DOHH2 (cell line): ENCODE data around the gene GPHN.
A peak's percentile ranks its signal among the peaks of the same experiment; 100 is the strongest.

ENCODE experiments used
- H3F3A ChIP-seq: fragments of 200-600 bp; sonication (generic), shearing (Covaris generic); 2 replicates; pipeline ENCODE4 v1.6.0; 2016; ENCODE audit warnings: antibody characterized with exemption, mild to moderate bottlenecking; ENCODE audit not compliant: control insufficient read depth, insufficient read depth
- H3K27ac ChIP-seq: fragments of 200-600 bp; sonication (generic); 2 replicates; pipeline ENCODE4 v1.5.1; 2014; ENCODE audit warnings: low read depth, mild to moderate bottlenecking, low read length, moderate library complexity
- H3K27me3 ChIP-seq: fragments of 200-600 bp; sonication (generic); 2 replicates; pipeline ENCODE4 v1.6.1; 2014; ENCODE audit warnings: mild to moderate bottlenecking, low read length, mixed read lengths; ENCODE audit not compliant: control insufficient read depth
- H3K36me3 ChIP-seq: fragments of 200-600 bp; sonication (generic); 2 replicates; pipeline ENCODE4 v1.6.1; 2014; ENCODE audit warnings: mild to moderate bottlenecking, low read length, moderate library complexity, mixed read lengths; ENCODE audit not compliant: control insufficient read depth
- H3K4me1 ChIP-seq: fragments of 200-600 bp; sonication (generic); 2 replicates; pipeline ENCODE4 v1.6.1; 2014; ENCODE audit warnings: mild to moderate bottlenecking, low read length, mixed read lengths; ENCODE audit not compliant: control insufficient read depth
- H3K4me2 ChIP-seq: fragments of 200-600 bp; sonication (generic); 2 replicates; pipeline ENCODE4 v1.6.0; 2014; ENCODE audit warnings: mild to moderate bottlenecking, low read length, moderate library complexity
- H3K4me3 ChIP-seq: fragments of 200-600 bp; sonication (generic); 2 replicates; pipeline ENCODE4 v1.5.1; 2014; ENCODE audit warnings: mild to moderate bottlenecking, low read length, mixed read lengths
- H3K79me2 ChIP-seq: fragments of 200-600 bp; sonication (generic); 2 replicates; pipeline ENCODE4 v1.6.1; 2014; ENCODE audit warnings: mild to moderate bottlenecking, low read length, mixed read lengths; ENCODE audit not compliant: control insufficient read depth
- H3K9me2 ChIP-seq: fragments of 200-600 bp; sonication (generic); replicated peaks from 2 replicates; pipeline ENCODE4 v1.6.1; 2014; ENCODE audit warnings: mild to moderate bottlenecking, low read length, mixed read lengths; ENCODE audit not compliant: control insufficient read depth
- H3K9me3 ChIP-seq: fragments of 200-600 bp; sonication (generic); 2 replicates; pipeline ENCODE4 v1.6.1; 2014; ENCODE audit warnings: antibody characterized with exemption, low read length, mixed read lengths; ENCODE audit not compliant: control insufficient read depth, insufficient read depth
- H4K20me1 ChIP-seq: fragments of 200-600 bp; sonication (generic); 2 replicates; pipeline ENCODE4 v1.6.0; 2014; ENCODE audit warnings: low read depth, mild to moderate bottlenecking, antibody characterized with exemption, low read length, moderate library complexity; ENCODE audit not compliant: control insufficient read depth, insufficient read depth
- EZH2phosphoT487 ChIP-seq: fragments of 200-600 bp; sonication (generic); IDR thresholded peaks from 2 replicates; pipeline ENCODE4 v1.6.1; 2017; ENCODE audit warnings: borderline replicate concordance, mild to moderate bottlenecking, antibody characterized with exemption, low read length, moderate library complexity, mixed read lengths
- TF ChIP-seq, protein P1 (sequence below): fragments of 200-600 bp; sonication (generic); IDR thresholded peaks from one replicate; pipeline ENCODE4 v1.5.1; 2014; ENCODE audit warnings: antibody characterized with exemption, mild to moderate bottlenecking, low read depth, low read length; ENCODE audit not compliant: poor library complexity, severe bottlenecking

The GPHN gene

GRCh38 chr14:67133595-67134441 lies 625.9 kb downstream of the GPHN start:
- no peaks in the 10 kb centered on the region for H3K9me3 ChIP-seq
- peaks cover 16% of the 10 kb centered on the region for H3K4me1 ChIP-seq
- no peak overlapping the region for H3K4me2 ChIP-seq

DNA sequence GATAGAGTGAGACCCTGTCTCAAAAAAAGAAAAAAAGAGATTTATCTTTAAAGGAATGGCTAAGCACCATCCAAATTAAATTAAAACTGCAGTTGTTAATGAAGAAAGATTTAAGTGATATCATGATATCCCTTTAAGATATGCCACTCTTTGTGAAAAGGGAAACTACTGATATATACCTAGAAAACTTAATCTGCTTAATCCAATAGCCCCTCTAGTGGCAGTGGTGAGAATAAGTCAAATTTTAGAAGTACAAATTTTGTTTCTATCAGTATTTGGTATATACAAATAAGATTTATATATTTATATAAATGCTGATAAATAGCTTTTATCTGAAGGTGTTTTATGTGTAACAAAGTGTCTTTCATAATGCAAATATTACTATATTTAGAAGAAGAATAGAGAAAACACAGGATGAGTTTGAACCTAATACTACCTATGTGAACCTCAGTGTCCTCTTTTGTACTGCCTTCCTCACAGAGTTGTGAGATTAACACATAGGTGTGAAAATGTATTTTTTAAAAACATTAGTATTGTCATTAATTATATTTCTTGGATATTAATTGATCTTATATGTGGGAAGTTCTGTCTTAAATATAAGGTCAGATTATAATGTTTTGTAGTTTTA lies 629.9 kb downstream of the GPHN start:
- Histone ChIP-seq H3K4me3 (no peak overlapping the region), H3K36me3 (no peaks in the 10 kb centered on the region; the same call in 1 of the 2 replicates), H4K20me1 (no peaks in the 10 kb centered on the region), H3K9me2 (no peaks in the 10 kb centered on the region), H3K4me1 (peaks cover 15% of the 10 kb centered on the region), H3K27me3 (no peaks in the 10 kb centered on the region), H3K79me2 (no peaks in the 10 kb centered on the region), H3K9me3 (no peaks in the 10 kb centered on the region), H3K4me2 (no peak overlapping the region), H3F3A (peaks cover 2% of the 10 kb centered on the region; the same call in 1 of the 2 replicates), H3K27ac (no peak overlapping the region)
- TF ChIP-seq, protein P1, sequence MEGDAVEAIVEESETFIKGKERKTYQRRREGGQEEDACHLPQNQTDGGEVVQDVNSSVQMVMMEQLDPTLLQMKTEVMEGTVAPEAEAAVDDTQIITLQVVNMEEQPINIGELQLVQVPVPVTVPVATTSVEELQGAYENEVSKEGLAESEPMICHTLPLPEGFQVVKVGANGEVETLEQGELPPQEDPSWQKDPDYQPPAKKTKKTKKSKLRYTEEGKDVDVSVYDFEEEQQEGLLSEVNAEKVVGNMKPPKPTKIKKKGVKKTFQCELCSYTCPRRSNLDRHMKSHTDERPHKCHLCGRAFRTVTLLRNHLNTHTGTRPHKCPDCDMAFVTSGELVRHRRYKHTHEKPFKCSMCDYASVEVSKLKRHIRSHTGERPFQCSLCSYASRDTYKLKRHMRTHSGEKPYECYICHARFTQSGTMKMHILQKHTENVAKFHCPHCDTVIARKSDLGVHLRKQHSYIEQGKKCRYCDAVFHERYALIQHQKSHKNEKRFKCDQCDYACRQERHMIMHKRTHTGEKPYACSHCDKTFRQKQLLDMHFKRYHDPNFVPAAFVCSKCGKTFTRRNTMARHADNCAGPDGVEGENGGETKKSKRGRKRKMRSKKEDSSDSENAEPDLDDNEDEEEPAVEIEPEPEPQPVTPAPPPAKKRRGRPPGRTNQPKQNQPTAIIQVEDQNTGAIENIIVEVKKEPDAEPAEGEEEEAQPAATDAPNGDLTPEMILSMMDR = peak; percentile 41
- no peak for TF ChIP-seq EZH2phosphoT487

More at GRCh38 chr14:67133595-67134441, 625.9 kb downstream of the GPHN start:
- Histone ChIP-seq H3K36me3 (no peaks in the 10 kb centered on the region), H3F3A (peaks cover 2% of the 10 kb centered on the region; the same call in 1 of the 2 replicates), H3K79me2 (no peaks in the 10 kb centered on the region), H3K27ac (no peak overlapping the region), H3K27me3 (no peaks in the 10 kb centered on the region), H4K20me1 (no peaks in the 10 kb centered on the region), H3K4me3 (no peak overlapping the region), H3K9me2 (no peaks in the 10 kb centered on the region)
- TF ChIP-seq, protein P1 = no peak
- no peak for TF ChIP-seq EZH2phosphoT487

- Histone ChIP-seq H3K27me3 (no peaks in the 10 kb centered on the region), H3K4me2 (no peak overlapping the region), H3K79me2 (no peaks in the 10 kb centered on the region), H3K9me3 (no peaks in the 10 kb centered on the region), H3F3A (peaks cover 2% of the 10 kb centered on the region; the same call in 1 of the 2 replicates), H3K4me3 (no peak overlapping the region), H3K4me1 (no peaks in the 10 kb centered on the region), H4K20me1 (no peaks in the 10 kb centered on the region), H3K27ac (no peak overlapping the region), H3K36me3 (peaks cover 3% of the 10 kb centered on the region), H3K9me2 (no peaks in the 10 kb centered on the region)
- TF ChIP-seq EZH2phosphoT487 = no peak
- TF ChIP-seq, protein P1 = no peak
Measured at GRCh38 chr14:67140556-67140955, 632.6 kb downstream of the GPHN start.
